ENCODE data around the gene NFATC2IP.

DNA sequence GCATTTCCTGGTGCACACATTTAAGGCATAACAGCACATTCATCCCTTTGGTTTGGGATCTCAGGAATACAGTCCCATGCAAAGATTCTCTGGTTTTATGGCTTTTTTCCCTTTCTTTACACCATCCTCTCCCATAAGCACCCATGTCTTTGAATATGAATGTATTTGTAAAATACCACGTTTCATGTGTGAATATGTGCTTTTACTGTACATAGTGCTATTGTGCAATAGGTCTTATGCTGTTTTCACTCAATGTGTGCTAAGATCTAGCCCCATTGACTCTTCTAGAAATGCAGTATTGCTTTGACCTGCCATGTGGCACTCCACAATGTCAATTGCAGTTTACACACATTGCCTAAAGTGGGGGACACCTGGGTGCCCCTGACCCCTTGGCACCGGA lies 13.8 kb downstream of the NFATC2IP start:
- no peak for TF ChIP-seq ZNF253 (CRISPR knock-in tag; conservative IDR thresholded peaks at IDR 0.05)
- TF ChIP-seq POLR2AphosphoS5 (IDR thresholded peaks at IDR 0.05; ENCODE audit: control insufficient read depth, insufficient read depth, low read depth, low read length) = no peak
- TF ChIP-seq GTF2F1 (IDR thresholded peaks at IDR 0.05; ENCODE audit: low read depth, low read length) = no peak
- no peak for TF ChIP-seq TOE1 (IDR thresholded peaks at IDR 0.05; ENCODE audit: borderline replicate concordance)
- no peak for TF ChIP-seq TOE1 (CRISPR knock-in tag; IDR thresholded peaks at IDR 0.05; ENCODE audit: borderline replicate concordance, low read depth)
- no peak for TF ChIP-seq HDAC6 (IDR thresholded peaks at IDR 0.05; ENCODE audit: low read depth, low read length)
- no peak for TF ChIP-seq NRF1 (conservative IDR thresholded peaks at IDR 0.05 in 1 of 2, IDR thresholded peaks at IDR 0.05 in 1 of 2)
- no peak for TF ChIP-seq BRF1 (IDR thresholded peaks at IDR 0.05; ENCODE audit: borderline replicate concordance, extremely low read depth, insufficient read length)

Measured in K562 (cell line).